ENCODE data around the gene KIAA0825. TPM values are rescaled to one million over a fixed set of nuclear protein-coding genes. Genes with fewer than 3 reads are reported as not detected.

KIAA0825 gene
- total RNA-seq, 1 donor from 2014 or later, result 2.0 TPM

GRCh38 chr5:94658272-94658671 is 39.9 kb upstream of the KIAA0825 start:
- no peak for TF ChIP-seq CTCF (IDR thresholded peaks at IDR 0.05; ENCODE audit: unreplicated experiment)
- Mint-ChIP-seq H3K27me3 (ENCODE audit: unreplicated experiment) (no peaks in the 10 kb centered on the region), H3K4me3 (ENCODE audit: unreplicated experiment) (no peak overlapping the region), H3K4me1 (ENCODE audit: unreplicated experiment) (no peaks in the 10 kb centered on the region), H3K27ac (ENCODE audit: unreplicated experiment) (no peak overlapping the region), H3K9me3 (ENCODE audit: unreplicated experiment) (no peaks in the 10 kb centered on the region), H3K36me3 (ENCODE audit: low read depth, unreplicated experiment) (peaks cover 38% of the 10 kb centered on the region)
- no peak for DNase-seq (ENCODE audit: low spot score)

- no peaks in the 10 kb centered on the region for H3K4me1 Mint-ChIP-seq (ENCODE audit: unreplicated experiment)
- no peak overlapping the region for H3K4me3 Mint-ChIP-seq (ENCODE audit: unreplicated experiment)
- no peaks in the 10 kb centered on the region for H3K9me3 Mint-ChIP-seq (ENCODE audit: unreplicated experiment)
- no peak overlapping the region for H3K27ac Mint-ChIP-seq (ENCODE audit: unreplicated experiment)
- H3K27me3 Mint-ChIP-seq (ENCODE audit: unreplicated experiment), result no peaks in the 10 kb centered on the region
- peaks cover 5% of the 10 kb centered on the region for H3K36me3 Mint-ChIP-seq (ENCODE audit: low read depth, unreplicated experiment)
- no peak for TF ChIP-seq CTCF (IDR thresholded peaks at IDR 0.05; ENCODE audit: unreplicated experiment)
- DNase-seq (ENCODE audit: low spot score), result no peak
These were observed 31.5 kb upstream of the KIAA0825 start for GRCh38 chr5:94649874-94650273.

- no peaks in the 10 kb centered on the region for H3K4me1 Mint-ChIP-seq (ENCODE audit: unreplicated experiment)
- H3K9me3 Mint-ChIP-seq (ENCODE audit: unreplicated experiment), result no peaks in the 10 kb centered on the region
- no peak overlapping the region for H3K4me3 Mint-ChIP-seq (ENCODE audit: unreplicated experiment)
- H3K36me3 Mint-ChIP-seq (ENCODE audit: low read depth, unreplicated experiment), result no peaks in the 10 kb centered on the region
- H3K27ac Mint-ChIP-seq (ENCODE audit: unreplicated experiment), result no peak overlapping the region
- no peaks in the 10 kb centered on the region for H3K27me3 Mint-ChIP-seq (ENCODE audit: unreplicated experiment)
- no peak for TF ChIP-seq CTCF (IDR thresholded peaks at IDR 0.05; ENCODE audit: unreplicated experiment)
- DNase-seq (ENCODE audit: low spot score), result no peak
These were observed 28.4 kb upstream of the KIAA0825 start for GRCh38 chr5:94646758-94647157.

GRCh38 chr5:94645053-94645452 is 26.6 kb upstream of the KIAA0825 start:
- TF ChIP-seq CTCF (IDR thresholded peaks at IDR 0.05; ENCODE audit: unreplicated experiment), result no peak
- no peaks in the 10 kb centered on the region for H3K27me3 Mint-ChIP-seq (ENCODE audit: unreplicated experiment)
- no peak for DNase-seq (ENCODE audit: low spot score)
- no peak overlapping the region for H3K27ac Mint-ChIP-seq (ENCODE audit: unreplicated experiment)
- no peaks in the 10 kb centered on the region for H3K36me3 Mint-ChIP-seq (ENCODE audit: low read depth, unreplicated experiment)
- no peaks in the 10 kb centered on the region for H3K9me3 Mint-ChIP-seq (ENCODE audit: unreplicated experiment)
- no peaks in the 10 kb centered on the region for H3K4me1 Mint-ChIP-seq (ENCODE audit: unreplicated experiment)
- no peak overlapping the region for H3K4me3 Mint-ChIP-seq (ENCODE audit: unreplicated experiment)

GRCh38 chr5:94640176-94640575 is 21.8 kb upstream of the KIAA0825 start:
- no peak for TF ChIP-seq CTCF (IDR thresholded peaks at IDR 0.05; ENCODE audit: unreplicated experiment)
- no peaks in the 10 kb centered on the region for H3K9me3 Mint-ChIP-seq (ENCODE audit: unreplicated experiment)
- no peaks in the 10 kb centered on the region for H3K27me3 Mint-ChIP-seq (ENCODE audit: unreplicated experiment)
- DNase-seq (ENCODE audit: low spot score), result no peak
- H3K27ac Mint-ChIP-seq (ENCODE audit: unreplicated experiment), result no peak overlapping the region
- H3K36me3 Mint-ChIP-seq (ENCODE audit: low read depth, unreplicated experiment), result peaks cover 7% of the 10 kb centered on the region
- H3K4me3 Mint-ChIP-seq (ENCODE audit: unreplicated experiment), result no peak overlapping the region
- H3K4me1 Mint-ChIP-seq (ENCODE audit: unreplicated experiment), result no peaks in the 10 kb centered on the region
